Neural cell (in vitro differentiated cells): ENCODE measurements around the gene GLT1D1. TPM values are rescaled to one million over a fixed set of nuclear protein-coding genes. Genes with fewer than 3 reads are reported as not detected.

Experiments used
- H2AFZ ChIP-seq: fragments of 200-600, 300-800 bp; sonication (generic), shearing (Covaris generic); 2 replicates; pipeline ENCODE4 v1.6.0; 2014; ENCODE audit warnings: low read depth, mild to moderate bottlenecking, antibody characterized with exemption, low read length, moderate library complexity
- H3F3A ChIP-seq: fragments of 200-600 bp; shearing (Covaris generic); 2 replicates; pipeline ENCODE4 v1.6.1; 2016; ENCODE audit warnings: mild to moderate bottlenecking, moderate library complexity, mixed read lengths, antibody characterized with exemption, low read length; ENCODE audit not compliant: insufficient read depth, poor library complexity, severe bottlenecking
- H3K27ac ChIP-seq: fragments of 200-600, 300-800 bp; sonication (generic), shearing (Covaris generic); 2 replicates; pipeline ENCODE4 v1.5.1; 2014; ENCODE audit warnings: mild to moderate bottlenecking, low read length, moderate library complexity
- H3K27me3 ChIP-seq: fragments of 300-800, 200-600 bp; sonication (generic), shearing (Covaris generic); 2 replicates; pipeline ENCODE4 v1.6.0; 2014; ENCODE audit warnings: mild to moderate bottlenecking, low read depth, low read length, moderate library complexity; ENCODE audit not compliant: insufficient read depth
- H3K36me3 ChIP-seq: fragments of 300-800, 200-600 bp; sonication (generic), shearing (Covaris generic); 2 replicates; pipeline ENCODE4 v1.5.1; 2014; ENCODE audit warnings: mild to moderate bottlenecking, antibody characterized with exemption, low read length, moderate library complexity; ENCODE audit not compliant: insufficient read depth
- H3K4me2 ChIP-seq: fragments of 300-800, 200-600 bp; sonication (generic), shearing (Covaris generic); 2 replicates; pipeline ENCODE4 v1.6.0; 2014; ENCODE audit warnings: mild to moderate bottlenecking, low read length
- H3K4me3 ChIP-seq: fragments of 300-800, 200-600 bp; sonication (generic), shearing (Covaris generic); 2 replicates; pipeline ENCODE4 v1.5.1; 2014; ENCODE audit warnings: mild to moderate bottlenecking, low read length, moderate library complexity
- H3K79me2 ChIP-seq: fragments of 200-600 bp; shearing (Covaris generic); replicated peaks from 2 replicates; pipeline ENCODE4 v1.6.0; 2014; ENCODE audit warnings: mild to moderate bottlenecking, low read length, moderate library complexity; ENCODE audit not compliant: insufficient read depth
- H3K9ac ChIP-seq: fragments of 300-800, 200-600 bp; sonication (generic), shearing (Covaris generic); 2 replicates; pipeline ENCODE4 v1.6.1; 2016; ENCODE audit warnings: mild to moderate bottlenecking, low read length, mixed read lengths
- H3K9me2 ChIP-seq: fragments of 200-600 bp; shearing (Covaris generic); 2 replicates; pipeline ENCODE4 v1.6.1; 2016; ENCODE audit warnings: mild to moderate bottlenecking, low read length, mixed read lengths; ENCODE audit not compliant: insufficient read depth
- H3K9me3 ChIP-seq: fragments of 200-600, 300-800 bp; sonication (generic), shearing (Covaris generic); 2 replicates; pipeline ENCODE4 v1.6.1; 2016; ENCODE audit warnings: mild to moderate bottlenecking, mixed run types, low read length, moderate library complexity, mixed read lengths
- H4K20me1 ChIP-seq: fragments of 200-600 bp; shearing (Covaris generic); 2 replicates; pipeline ENCODE4 v1.6.1; 2016; ENCODE audit warnings: mild to moderate bottlenecking, mixed run types; ENCODE audit not compliant: insufficient read depth
- CTCF ChIP-seq: fragments of 450-650 bp; IDR thresholded peaks from 2 replicates; pipeline ENCODE4 v1.5.1; 2014; ENCODE audit warnings: antibody characterized with exemption, mild to moderate bottlenecking, moderate library complexity; ENCODE audit not compliant: poor library complexity, severe bottlenecking
- EP300 ChIP-seq: fragments of 450-650 bp; conservative IDR thresholded peaks from 2 replicates; pipeline ENCODE4 v1.6.1; 2014; ENCODE audit warnings: antibody characterized with exemption, mild to moderate bottlenecking, moderate library complexity; ENCODE audit not compliant: poor library complexity, severe bottlenecking
- EZH2 ChIP-seq: fragments of 200-600, 300-800 bp; shearing (Covaris generic), sonication (generic); IDR thresholded peaks from 2 replicates; pipeline ENCODE4 v1.6.1; 2014; ENCODE audit warnings: antibody characterized with exemption, low read length, borderline replicate concordance, mild to moderate bottlenecking; ENCODE audit not compliant: insufficient read depth, poor library complexity, severe bottlenecking
- MXI1 ChIP-seq: fragments of 450-650 bp; conservative IDR thresholded peaks from 2 replicates; pipeline ENCODE4 v1.6.1; 2014; ENCODE audit warnings: antibody characterized with exemption, mild to moderate bottlenecking; ENCODE audit not compliant: poor library complexity, severe bottlenecking
- POLR2AphosphoS5 ChIP-seq: IDR thresholded peaks from 2 replicates; pipeline ENCODE4 v1.6.1; 2012
- RAD21 ChIP-seq: fragments of 450-650 bp; conservative IDR thresholded peaks from 2 replicates; pipeline ENCODE4 v1.6.1; 2014; ENCODE audit warnings: antibody characterized with exemption, mild to moderate bottlenecking, moderate library complexity
- REST ChIP-seq: IDR thresholded peaks from 2 replicates; pipeline ENCODE4 v1.6.1; 2012; ENCODE audit warnings: borderline replicate concordance
- SMC3 ChIP-seq: fragments of 450-650 bp; conservative IDR thresholded peaks from 2 replicates; pipeline ENCODE4 v1.6.1; 2014; ENCODE audit warnings: antibody characterized with exemption, mild to moderate bottlenecking, moderate library complexity; ENCODE audit not compliant: poor library complexity
- TAF1 ChIP-seq: IDR thresholded peaks from 2 replicates; pipeline ENCODE4 v1.6.1; 2012; ENCODE audit warnings: low read depth
- polyA plus RNA-seq: library from polyadenylated mRNA; depleted of rRNA; stranded (reverse); fragments of >200 nt; gene quantifications from 2 replicates; pipeline ENCODE4 v1.2.3, GENCODE V29; 2014

GLT1D1 gene
- polyA plus RNA-seq, 1 donor from 2014 or later = 3.9 TPM

- Histone ChIP-seq H4K20me1 (no peaks in the 10 kb centered on the region), H3K9me2 (no peaks in the 10 kb centered on the region), H2AFZ (no peak overlapping the region), H3K27ac (no peak overlapping the region), H3K4me3 (no peak overlapping the region), H3K27me3 (no peaks in the 10 kb centered on the region), H3K9me3 (no peaks in the 10 kb centered on the region), H3K79me2 (no peaks in the 10 kb centered on the region), H3K9ac (no peak overlapping the region), H3K4me2 (no peak overlapping the region), H3F3A (no peaks in the 10 kb centered on the region), H3K36me3 (no peaks in the 10 kb centered on the region)
- TF ChIP-seq TAF1 (no peak), REST (no peak), CTCF (no peak), MXI1 (no peak), RAD21 (no peak), EZH2 (no peak), EP300 (no peak), SMC3 (no peak), POLR2AphosphoS5 (no peak)
These were observed 12.3 kb upstream of the GLT1D1 start for GRCh38 chr12:128840862-128841468.

GRCh38 chr12:128842579-128842978, 10.7 kb upstream of the GLT1D1 start:
- Histone ChIP-seq H3K4me2 (no peak overlapping the region), H3K27me3 (no peaks in the 10 kb centered on the region), H2AFZ (no peak overlapping the region), H3F3A (no peaks in the 10 kb centered on the region), H3K4me3 (no peak overlapping the region), H3K79me2 (no peaks in the 10 kb centered on the region), H3K27ac (no peak overlapping the region), H4K20me1 (no peaks in the 10 kb centered on the region), H3K9ac (no peak overlapping the region), H3K36me3 (no peaks in the 10 kb centered on the region), H3K9me2 (no peaks in the 10 kb centered on the region), H3K9me3 (no peaks in the 10 kb centered on the region)
- TF ChIP-seq REST = no peak
- no peak for TF ChIP-seq POLR2AphosphoS5
- TF ChIP-seq CTCF = no peak
- TF ChIP-seq MXI1 = no peak
- no peak for TF ChIP-seq RAD21
- no peak for TF ChIP-seq EP300
- TF ChIP-seq TAF1 = no peak
- TF ChIP-seq EZH2 = no peak
- no peak for TF ChIP-seq SMC3
